MM.1S (cell line): ENCODE measurements around the gene TGFBR2.

Experiments
- EZH2 ChIP-seq: fragments of 300-600 bp; sonication (generic); optimal IDR thresholded peaks from 2 replicates; pipeline ENCODE3; 2017; ENCODE audit warnings: low read depth, mild to moderate bottlenecking, antibody characterized with exemption, low read length, mixed read lengths
- TF ChIP-seq, protein P1 (sequence below): fragments of 300-600 bp; sonication (generic); IDR thresholded peaks from 2 replicates; pipeline ENCODE4 v1.5.1; 2016; ENCODE audit warnings: antibody characterized with exemption, low read length, mixed read lengths

DNA sequence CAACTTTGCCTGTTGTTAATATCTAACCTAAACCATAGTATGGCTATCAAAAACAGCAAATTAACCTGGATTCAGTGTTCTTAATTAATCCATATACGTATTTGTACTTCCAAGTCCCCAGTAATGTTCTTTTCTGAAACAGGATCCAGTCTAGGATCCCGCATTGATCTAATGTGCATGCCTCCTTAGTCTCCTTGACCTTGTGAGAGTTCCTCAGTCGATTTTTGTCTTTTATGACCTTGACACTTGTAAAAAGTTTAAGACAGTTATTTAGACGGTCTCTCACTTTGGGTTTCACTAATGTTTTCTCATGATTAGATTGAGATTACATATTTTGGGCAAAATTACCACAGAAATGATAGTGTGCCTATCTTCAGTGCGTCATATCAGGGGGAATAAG lies 69.4 kb downstream of the TGFBR2 start:
- TF ChIP-seq EZH2, result no peak
- TF ChIP-seq, protein P1, sequence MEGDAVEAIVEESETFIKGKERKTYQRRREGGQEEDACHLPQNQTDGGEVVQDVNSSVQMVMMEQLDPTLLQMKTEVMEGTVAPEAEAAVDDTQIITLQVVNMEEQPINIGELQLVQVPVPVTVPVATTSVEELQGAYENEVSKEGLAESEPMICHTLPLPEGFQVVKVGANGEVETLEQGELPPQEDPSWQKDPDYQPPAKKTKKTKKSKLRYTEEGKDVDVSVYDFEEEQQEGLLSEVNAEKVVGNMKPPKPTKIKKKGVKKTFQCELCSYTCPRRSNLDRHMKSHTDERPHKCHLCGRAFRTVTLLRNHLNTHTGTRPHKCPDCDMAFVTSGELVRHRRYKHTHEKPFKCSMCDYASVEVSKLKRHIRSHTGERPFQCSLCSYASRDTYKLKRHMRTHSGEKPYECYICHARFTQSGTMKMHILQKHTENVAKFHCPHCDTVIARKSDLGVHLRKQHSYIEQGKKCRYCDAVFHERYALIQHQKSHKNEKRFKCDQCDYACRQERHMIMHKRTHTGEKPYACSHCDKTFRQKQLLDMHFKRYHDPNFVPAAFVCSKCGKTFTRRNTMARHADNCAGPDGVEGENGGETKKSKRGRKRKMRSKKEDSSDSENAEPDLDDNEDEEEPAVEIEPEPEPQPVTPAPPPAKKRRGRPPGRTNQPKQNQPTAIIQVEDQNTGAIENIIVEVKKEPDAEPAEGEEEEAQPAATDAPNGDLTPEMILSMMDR, result no peak
